HCT116 (cell line): ENCODE measurements around the gene HOOK1. TPM values are rescaled to one million over a fixed set of nuclear protein-coding genes. Genes with fewer than 3 reads are reported as not detected.

Experiments
- ATAC-seq: fragments of 200-7000 bp; cut with Tn5 transposase; 2 replicates; pipeline ENCODE4 v1.9.1; 2020; ENCODE audit warnings: mild to moderate bottlenecking, moderate library complexity
- BruUV-seq: library from RNA; stranded (reverse); fragments of 400-500 nt; replicated peaks from 2 replicates; lab custom pipeline; 2021; lab: Mats Ljungman, UMichigan
- CTCF ChIA-PET: fragments of 300-600 bp; sonication (Branson Sonifier 250); formaldehyde crosslinking; loops from one replicate; lab custom pipeline; 2021; ENCODE audit warnings: antibody characterized with exemption; lab: Charles Lee
- POLR2A ChIA-PET: fragments of 300-600, 350-600 bp; sonication (Branson Sonifier 250); formaldehyde crosslinking; loops from one replicate; lab custom pipeline; 2021; ENCODE audit warnings: antibody characterized with exemption; lab: Charles Lee
- RAD21 ChIA-PET, 2 experiments: fragments of 300-600 bp; sonication (Branson Sonifier 250); formaldehyde crosslinking; loops; one replicate each; lab custom pipeline; 2023; ENCODE audit warnings: low total read pairs in 2 of 2; ENCODE audit not compliant: uncharacterized antibody in 2 of 2, unreplicated experiment in 2 of 2, low non-redundant PET in 1 of 2; lab: Charles Lee
- DNase-seq: peaks from one replicate; pipeline ENCODE4 v3.0.0-alpha.2; 2010; ENCODE audit warnings: low read depth, low spot score
- H2AFZ ChIP-seq: fragments of 200-600 bp; shearing (Covaris generic), sonication (generic); 2 replicates; pipeline ENCODE4 v1.6.1; 2017; ENCODE audit warnings: low read depth, mixed run types, mixed read lengths, antibody characterized with exemption, low read length; ENCODE audit not compliant: poor library complexity, severe bottlenecking
- H3K27ac ChIP-seq: 2 replicates; pipeline ENCODE4 v1.5.1; 2012; ENCODE audit warnings: low read depth, low read length
- H3K27me3 ChIP-seq: fragments of 200-600 bp; sonication (generic); 2 replicates; pipeline ENCODE4 v1.6.1; 2016; ENCODE audit warnings: mixed run types, low read length, mixed read lengths; ENCODE audit not compliant: insufficient read depth
- H3K36me3 ChIP-seq, 2 experiments: fragments of 200-500 bp in 1 of 2; fragments of 200-600 bp in 1 of 2; sonication (Bioruptor generic) in 1 of 2; sonication (generic) in 1 of 2; 2 replicates each; pipeline versions ENCODE4 v1.5.1 to v1.6.1; 2014 to 2016; ENCODE audit warnings: low read length in 2 of 2, inconsistent platforms in 1 of 2, mixed read lengths in 1 of 2, mixed run types in 1 of 2; ENCODE audit not compliant: insufficient read depth in 2 of 2, control insufficient read depth in 1 of 2
- H3K4me1 ChIP-seq, 2 experiments: fragments of 200-600 bp in 1 of 2; sonication (generic) in 1 of 2; 2 replicates each; pipeline versions ENCODE4 v1.5.1 to v1.6.1; 2012 to 2017; ENCODE audit warnings: low read length in 2 of 2, inconsistent platforms in 1 of 2, mild to moderate bottlenecking in 1 of 2, mixed read lengths in 1 of 2, mixed run types in 1 of 2, moderate library complexity in 1 of 2; ENCODE audit not compliant: insufficient read depth in 2 of 2, control insufficient read depth in 1 of 2
- H3K4me2 ChIP-seq: fragments of 200-600 bp; sonication (generic); 2 replicates; pipeline ENCODE4 v1.6.1; 2017; ENCODE audit warnings: mixed run types, low read length, mixed read lengths
- H3K4me3 ChIP-seq, 2 experiments: fragments of 200-600 bp in 1 of 2; sonication (generic) in 1 of 2; replicated peaks in 1 of 2; 2 replicates each; pipeline ENCODE4 v1.5.1; 2011 to 2016; ENCODE audit warnings: low read length in 2 of 2, control low read depth in 1 of 2, low read depth in 1 of 2, mild to moderate bottlenecking in 1 of 2, mixed read lengths in 1 of 2, mixed run types in 1 of 2
- H3K79me2 ChIP-seq: fragments of 200-600 bp; sonication (generic); 2 replicates; pipeline ENCODE4 v1.6.1; 2017; ENCODE audit warnings: mild to moderate bottlenecking, mixed run types, low read length, moderate library complexity, mixed read lengths; ENCODE audit not compliant: insufficient read depth
- H3K9ac ChIP-seq: fragments of 200-600 bp; sonication (generic); 2 replicates; pipeline ENCODE4 v1.6.1; 2016; ENCODE audit warnings: low read length, mixed read lengths
- H3K9me2 ChIP-seq: fragments of 200-600 bp; sonication (generic), shearing (Covaris generic); 2 replicates; pipeline ENCODE4 v1.6.1; 2017; ENCODE audit warnings: mixed run types, mild to moderate bottlenecking, moderate library complexity; ENCODE audit not compliant: insufficient read depth
- H3K9me3 ChIP-seq, 2 experiments: fragments of 200-500 bp in 1 of 2; fragments of 200-600 bp in 1 of 2; sonication (Bioruptor generic) in 1 of 2; sonication (generic) in 1 of 2; 2 replicates each; pipeline ENCODE4 v1.6.1; 2014 to 2017; ENCODE audit warnings: low read length in 2 of 2, mixed read lengths in 2 of 2, inconsistent platforms in 1 of 2, low read depth in 1 of 2, mild to moderate bottlenecking in 1 of 2, mixed run types in 1 of 2, moderate library complexity in 1 of 2; ENCODE audit not compliant: control insufficient read depth in 1 of 2, insufficient read depth in 1 of 2
- H4K20me1 ChIP-seq: fragments of 200-600 bp; sonication (generic), shearing (Covaris generic); 2 replicates; pipeline ENCODE4 v1.6.1; 2017; ENCODE audit warnings: mixed run types, mild to moderate bottlenecking, moderate library complexity; ENCODE audit not compliant: insufficient read depth
- ATF3 ChIP-seq: IDR thresholded peaks from 2 replicates; pipeline ENCODE4 v1.6.1; 2012
- EGR1 ChIP-seq: IDR thresholded peaks from 2 replicates; pipeline ENCODE4 v1.6.1; 2012; ENCODE audit warnings: low read depth
- ELF1 ChIP-seq: IDR thresholded peaks from 2 replicates; pipeline ENCODE4 v1.6.1; 2012; ENCODE audit warnings: low read depth, borderline replicate concordance
- EZH2phosphoT487 ChIP-seq: fragments of 200-600 bp; IDR thresholded peaks from 2 replicates; pipeline ENCODE4 v1.6.1; 2018; ENCODE audit warnings: antibody characterized with exemption, borderline replicate concordance
- MAX ChIP-seq: IDR thresholded peaks from 2 replicates; pipeline ENCODE4 v1.6.1; 2012
- POLR2A ChIP-seq: IDR thresholded peaks from 2 replicates; pipeline ENCODE4 v1.7.0; 2011; ENCODE audit warnings: borderline replicate concordance; ENCODE audit not compliant: insufficient read depth, insufficient read length; ENCODE audit errors: extremely low read depth
- SIN3A ChIP-seq: IDR thresholded peaks from 2 replicates; pipeline ENCODE4 v1.6.1; 2012; ENCODE audit warnings: low read depth
- intact Hi-C: fragments of 100-400 bp; cut with micrococcal nuclease; formaldehyde crosslinking; loops from 2 replicates; pipeline ENCODE4 v1.10.0; 2022
- total RNA-seq: library from RNA; stranded (reverse); gene quantifications from one replicate; pipeline ENCODE4 v1.2.1, GENCODE V29; 2021; ENCODE audit not compliant: unreplicated experiment
- TF ChIP-seq, protein P1 (sequence below): IDR thresholded peaks from 2 replicates; pipeline ENCODE4 v1.6.1; 2011; ENCODE audit warnings: mild to moderate bottlenecking, low read length, moderate library complexity; ENCODE audit not compliant: insufficient replicate concordance; ENCODE audit errors: extremely low read depth

Gene HOOK1
- total RNA-seq, 1 experiment from 2014 or later, result 30.9 TPM

- Histone ChIP-seq H3K27ac (no peak overlapping the region), H2AFZ (no peak overlapping the region), H3K27me3 (no peaks in the 10 kb centered on the region), H3K9me3 (no peaks in the 10 kb centered on the region)
- POLR2A ChIA-PET, result no interaction called here
- TF ChIP-seq SIN3A (no peak), ELF1 (no peak), POLR2A (no peak), EGR1 (no peak), EZH2phosphoT487 (no peak), ATF3 (no peak), MAX (no peak)
- TF ChIP-seq, protein P1, sequence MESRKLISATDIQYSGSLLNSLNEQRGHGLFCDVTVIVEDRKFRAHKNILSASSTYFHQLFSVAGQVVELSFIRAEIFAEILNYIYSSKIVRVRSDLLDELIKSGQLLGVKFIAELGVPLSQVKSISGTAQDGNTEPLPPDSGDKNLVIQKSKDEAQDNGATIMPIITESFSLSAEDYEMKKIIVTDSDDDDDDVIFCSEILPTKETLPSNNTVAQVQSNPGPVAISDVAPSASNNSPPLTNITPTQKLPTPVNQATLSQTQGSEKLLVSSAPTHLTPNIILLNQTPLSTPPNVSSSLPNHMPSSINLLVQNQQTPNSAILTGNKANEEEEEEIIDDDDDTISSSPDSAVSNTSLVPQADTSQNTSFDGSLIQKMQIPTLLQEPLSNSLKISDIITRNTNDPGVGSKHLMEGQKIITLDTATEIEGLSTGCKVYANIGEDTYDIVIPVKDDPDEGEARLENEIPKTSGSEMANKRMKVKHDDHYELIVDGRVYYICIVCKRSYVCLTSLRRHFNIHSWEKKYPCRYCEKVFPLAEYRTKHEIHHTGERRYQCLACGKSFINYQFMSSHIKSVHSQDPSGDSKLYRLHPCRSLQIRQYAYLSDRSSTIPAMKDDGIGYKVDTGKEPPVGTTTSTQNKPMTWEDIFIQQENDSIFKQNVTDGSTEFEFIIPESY, result no peak
- TF ChIP-seq, all 23 proteins: peak for 0
- no peaks in the 10 kb centered on the region for H3K4me1 ChIP-seq
- no peaks in the 10 kb centered on the region for H3K36me3 ChIP-seq
- intact Hi-C loops, result no loop called here
- H3K4me3 ChIP-seq, result no peak overlapping the region
- no TSS peak for BruUV-seq
- no peaks in the 10 kb centered on the region for H4K20me1 ChIP-seq
- ChIA-PET CTCF (no interaction called here), RAD21 (no interaction called here)
- ATAC-seq (no peak), DNase-seq (no peak)
- no peak overlapping the region for H3K4me2 ChIP-seq
- no peaks in the 10 kb centered on the region for H3K79me2 ChIP-seq
- H3K9me2 ChIP-seq, result no peaks in the 10 kb centered on the region
- H3K9ac ChIP-seq, result no peak overlapping the region
These were observed 45.7 kb upstream of the HOOK1 start for GRCh38 chr1:59768792-59769735.
